GM23338 (cell line): ENCODE measurements around the gene RPL13. TPM values are rescaled to one million over a fixed set of nuclear protein-coding genes. Genes with fewer than 3 reads are reported as not detected.

Source experiments
- ATAC-seq: fragments of 200-7000 bp; cut with Tn5 transposase; 3 replicates; pipeline ENCODE4 v1.9.1; 2020
- DNase-seq: peaks from one replicate; pipeline ENCODE4 v3.0.0-alpha.2; 2015; ENCODE audit warnings: low spot score
- H2AFZ ChIP-seq: fragments of 200-600 bp; sonication (generic); 2 replicates; pipeline ENCODE4 v1.8.0; 2016; ENCODE audit warnings: antibody characterized with exemption, mild to moderate bottlenecking, moderate library complexity
- H3F3A ChIP-seq: fragments of 200-600 bp; sonication (generic); replicated peaks from 2 replicates; pipeline ENCODE4 v1.8.0; 2017; ENCODE audit warnings: antibody characterized with exemption, mixed run types, low read depth
- H3K27ac ChIP-seq: fragments of 200-600 bp; sonication (generic); 2 replicates; pipeline ENCODE4 v1.6.1; 2016; ENCODE audit warnings: low read depth
- H3K27me3 ChIP-seq: fragments of 200-600 bp; sonication (generic); 2 replicates; pipeline ENCODE4 v1.8.0; 2016; ENCODE audit warnings: mild to moderate bottlenecking, mixed run types, moderate library complexity; ENCODE audit not compliant: insufficient read depth
- H3K36me3 ChIP-seq: fragments of 200-600 bp; sonication (generic); 2 replicates; pipeline ENCODE4 v1.8.0; 2016; ENCODE audit warnings: mild to moderate bottlenecking; ENCODE audit not compliant: insufficient read depth
- H3K4me1 ChIP-seq: fragments of 200-600 bp; sonication (generic); 2 replicates; pipeline ENCODE4 v1.8.0; 2016; ENCODE audit warnings: mild to moderate bottlenecking, moderate library complexity; ENCODE audit not compliant: insufficient read depth
- H3K4me2 ChIP-seq: fragments of 200-600 bp; sonication (generic); 2 replicates; pipeline ENCODE4 v1.7.1; 2017; ENCODE audit warnings: mixed run types
- H3K4me3 ChIP-seq: fragments of 200-600 bp; sonication (generic); 2 replicates; pipeline ENCODE4 v1.6.1; 2016; ENCODE audit warnings: mixed run types
- H3K79me2 ChIP-seq: fragments of 200-600 bp; sonication (generic); replicated peaks from 2 replicates; pipeline ENCODE4 v1.8.0; 2017; ENCODE audit warnings: mild to moderate bottlenecking; ENCODE audit not compliant: insufficient read depth
- H3K9me2 ChIP-seq: fragments of 200-600 bp; sonication (generic); 2 replicates; pipeline ENCODE4 v1.8.0; 2017; ENCODE audit not compliant: insufficient read depth
- H4K20me1 ChIP-seq: fragments of 200-600 bp; sonication (generic); replicated peaks from 2 replicates; pipeline ENCODE4 v1.8.0; 2017; ENCODE audit warnings: mild to moderate bottlenecking; ENCODE audit not compliant: insufficient read depth
- H3K27ac Mint-ChIP-seq: 2 replicates; pipeline ENCODE4 v1.8.0; 2020; ENCODE audit warnings: inconsistent platforms, mild to moderate bottlenecking, moderate library complexity, mixed read lengths
- H3K27me3 Mint-ChIP-seq: 3 replicates; pipeline ENCODE4 v1.8.0; 2022; ENCODE audit warnings: low read depth, mild to moderate bottlenecking, moderate library complexity, mixed read lengths, inconsistent platforms; ENCODE audit not compliant: insufficient read depth, poor library complexity
- H3K36me3 Mint-ChIP-seq: 3 replicates; pipeline ENCODE4 v1.8.0; 2021; ENCODE audit warnings: low read depth, mild to moderate bottlenecking, inconsistent platforms, moderate library complexity, mixed read lengths
- H3K4me1 Mint-ChIP-seq: 3 replicates; pipeline ENCODE4 v1.8.0; 2020; ENCODE audit warnings: mild to moderate bottlenecking, inconsistent platforms, mixed read lengths
- H3K4me3 Mint-ChIP-seq: 3 replicates; pipeline ENCODE4 v1.8.0; 2021; ENCODE audit warnings: moderate library complexity, mild to moderate bottlenecking, inconsistent platforms, mixed read lengths
- H3K9me3 Mint-ChIP-seq: 3 replicates; pipeline ENCODE4 v1.8.0; 2020; ENCODE audit warnings: moderate library complexity, mild to moderate bottlenecking, inconsistent platforms, mixed read lengths
- CTCF ChIP-seq, 2 experiments: fragments of 200-600 bp in 1 of 2; sonication (generic) in 1 of 2; conservative IDR thresholded peaks; 2 replicates each; pipeline versions ENCODE4 v1.5.1 to v1.6.1; 2016 to 2017; ENCODE audit warnings: antibody characterized with exemption in 2 of 2, low read depth in 2 of 2, mild to moderate bottlenecking in 2 of 2, moderate library complexity in 1 of 2
- ETS1 ChIP-seq: IDR thresholded peaks from 2 replicates; pipeline ENCODE4 v1.6.1; 2016; ENCODE audit warnings: antibody characterized with exemption
- EZH2 ChIP-seq: fragments of 200-600 bp; sonication (generic); IDR thresholded peaks from one replicate; pipeline ENCODE4 v1.8.0; 2017; ENCODE audit warnings: antibody characterized with exemption, mild to moderate bottlenecking, low read depth; ENCODE audit not compliant: unreplicated experiment
- EZH2phosphoT487 ChIP-seq: fragments of 200-600 bp; sonication (generic); IDR thresholded peaks from one replicate; pipeline ENCODE4 v1.8.1; 2018; ENCODE audit warnings: antibody characterized with exemption; ENCODE audit not compliant: unreplicated experiment
- JUNB ChIP-seq: IDR thresholded peaks from one replicate; pipeline ENCODE4 v1.6.1; 2016; ENCODE audit warnings: antibody characterized with exemption; ENCODE audit not compliant: unreplicated experiment
- NANOG ChIP-seq: IDR thresholded peaks from 2 replicates; pipeline ENCODE4 v1.6.1; 2016; ENCODE audit warnings: antibody characterized with exemption, borderline replicate concordance
- POLR2AphosphoS5 ChIP-seq: IDR thresholded peaks from 2 replicates; pipeline ENCODE4 v1.6.1; 2016; ENCODE audit warnings: antibody characterized with exemption, low read depth
- STAT1 ChIP-seq: IDR thresholded peaks from one replicate; pipeline ENCODE4 v1.6.1; 2016; ENCODE audit warnings: antibody characterized with exemption; ENCODE audit not compliant: unreplicated experiment
- ZNF114 ChIP-seq: fragments of 250-450 bp; sonication (Bioruptor Pico); IDR thresholded peaks from 2 replicates; pipeline ENCODE4 v1.5.0; 2020; ENCODE audit warnings: mild to moderate bottlenecking, moderate library complexity
- ZNF331 ChIP-seq: fragments of 250-450 bp; sonication (Bioruptor Pico); IDR thresholded peaks from 2 replicates; pipeline ENCODE4 v1.5.0; 2020; ENCODE audit warnings: low read depth, mild to moderate bottlenecking, moderate library complexity
- ZNF462 ChIP-seq: fragments of 250-450 bp; sonication (Bioruptor Pico); IDR thresholded peaks from 2 replicates; pipeline ENCODE4 v1.5.0; 2020; ENCODE audit warnings: mild to moderate bottlenecking, moderate library complexity
- polyA plus RNA-seq: library from polyadenylated mRNA; unstranded; fragments of >200 nt; fragmentation: Nextera tagmentation; extraction: Ambion mirVana; gene quantifications from 2 replicates; pipeline ENCODE4 v1.2.1, GENCODE V29; 2016
- total RNA-seq: library from RNA; depleted of rRNA; stranded (reverse); fragments of >200 nt; shearing (Covaris generic); gene quantifications from 2 replicates; pipeline ENCODE4 v1.2.3, GENCODE V29; 2014
- TF ChIP-seq, protein P1 (sequence below): IDR thresholded peaks from one replicate; pipeline ENCODE4 v1.6.1; 2018; ENCODE audit warnings: antibody characterized with exemption; ENCODE audit not compliant: unreplicated experiment

Gene RPL13
- total and polyA plus RNA-seq, 2 experiments from 2014 or later = 3,489 to 3,617 TPM

DNA sequence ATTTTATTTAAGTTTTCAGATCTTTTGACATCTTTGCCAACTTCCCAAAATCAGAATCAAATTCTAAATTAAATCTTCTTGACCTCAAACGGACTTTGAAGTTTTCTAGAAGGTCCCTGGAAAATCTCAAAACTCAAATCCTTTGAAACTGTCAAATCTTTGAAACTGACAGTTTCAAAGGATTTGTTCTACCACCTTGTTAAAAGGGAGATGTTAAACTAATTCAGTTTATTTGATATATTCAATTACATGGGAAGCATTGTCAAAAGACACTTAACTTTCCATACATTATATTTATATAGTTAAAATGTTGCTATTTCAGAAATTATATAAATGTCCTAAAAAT lies 49.6 kb downstream of the RPL13 start (continued):
- TF ChIP-seq EZH2phosphoT487 = no peak

GRCh38 chr16:89612415-89613166 lies 52.1 kb downstream of the RPL13 start:
- H2AFZ ChIP-seq = no peak overlapping the region
- no peak overlapping the region for H3K4me3 ChIP-seq
- no peak overlapping the region for H3K27ac Mint-ChIP-seq
- no peak overlapping the region for H3K27ac ChIP-seq
- ATAC-seq (no peak), DNase-seq (no peak)
- H3K36me3 ChIP-seq = no peaks in the 10 kb centered on the region
- H4K20me1 ChIP-seq = no peaks in the 10 kb centered on the region
- H3K4me1 ChIP-seq = no peaks in the 10 kb centered on the region; the same call in 1 of the 2 replicates
- H3K36me3 Mint-ChIP-seq = no peaks in the 10 kb centered on the region; the same call in 2 of the 3 replicates
- H3K9me3 Mint-ChIP-seq = peaks cover 3% of the 10 kb centered on the region; the same call in 2 of the 3 replicates
- H3K27me3 Mint-ChIP-seq = peaks cover 9% of the 10 kb centered on the region
- no peaks in the 10 kb centered on the region for H3F3A ChIP-seq
- no peak overlapping the region for H3K4me2 ChIP-seq
- no peaks in the 10 kb centered on the region for H3K9me2 ChIP-seq
- H3K79me2 ChIP-seq = no peaks in the 10 kb centered on the region
- no peaks in the 10 kb centered on the region for H3K27me3 ChIP-seq
- H3K4me1 Mint-ChIP-seq = peaks cover 12% of the 10 kb centered on the region
- H3K4me3 Mint-ChIP-seq = no peak overlapping the region; the same call in 2 of the 3 replicates
- TF ChIP-seq ETS1 = no peak
- no peak for TF ChIP-seq JUNB
- TF ChIP-seq NANOG = no peak
- TF ChIP-seq EZH2phosphoT487 = no peak
- TF ChIP-seq STAT1 = no peak
- no peak for TF ChIP-seq CTCF (conservative IDR thresholded peaks at IDR 0.05; ENCODE audit: low read depth in 2 of 2)
- no peak for TF ChIP-seq EZH2
- TF ChIP-seq ZNF331 (CRISPR knock-in tag) = no peak
- no peak for TF ChIP-seq POLR2AphosphoS5
- no peak for TF ChIP-seq ZNF462 (CRISPR knock-in tag)
- TF ChIP-seq, protein P1, sequence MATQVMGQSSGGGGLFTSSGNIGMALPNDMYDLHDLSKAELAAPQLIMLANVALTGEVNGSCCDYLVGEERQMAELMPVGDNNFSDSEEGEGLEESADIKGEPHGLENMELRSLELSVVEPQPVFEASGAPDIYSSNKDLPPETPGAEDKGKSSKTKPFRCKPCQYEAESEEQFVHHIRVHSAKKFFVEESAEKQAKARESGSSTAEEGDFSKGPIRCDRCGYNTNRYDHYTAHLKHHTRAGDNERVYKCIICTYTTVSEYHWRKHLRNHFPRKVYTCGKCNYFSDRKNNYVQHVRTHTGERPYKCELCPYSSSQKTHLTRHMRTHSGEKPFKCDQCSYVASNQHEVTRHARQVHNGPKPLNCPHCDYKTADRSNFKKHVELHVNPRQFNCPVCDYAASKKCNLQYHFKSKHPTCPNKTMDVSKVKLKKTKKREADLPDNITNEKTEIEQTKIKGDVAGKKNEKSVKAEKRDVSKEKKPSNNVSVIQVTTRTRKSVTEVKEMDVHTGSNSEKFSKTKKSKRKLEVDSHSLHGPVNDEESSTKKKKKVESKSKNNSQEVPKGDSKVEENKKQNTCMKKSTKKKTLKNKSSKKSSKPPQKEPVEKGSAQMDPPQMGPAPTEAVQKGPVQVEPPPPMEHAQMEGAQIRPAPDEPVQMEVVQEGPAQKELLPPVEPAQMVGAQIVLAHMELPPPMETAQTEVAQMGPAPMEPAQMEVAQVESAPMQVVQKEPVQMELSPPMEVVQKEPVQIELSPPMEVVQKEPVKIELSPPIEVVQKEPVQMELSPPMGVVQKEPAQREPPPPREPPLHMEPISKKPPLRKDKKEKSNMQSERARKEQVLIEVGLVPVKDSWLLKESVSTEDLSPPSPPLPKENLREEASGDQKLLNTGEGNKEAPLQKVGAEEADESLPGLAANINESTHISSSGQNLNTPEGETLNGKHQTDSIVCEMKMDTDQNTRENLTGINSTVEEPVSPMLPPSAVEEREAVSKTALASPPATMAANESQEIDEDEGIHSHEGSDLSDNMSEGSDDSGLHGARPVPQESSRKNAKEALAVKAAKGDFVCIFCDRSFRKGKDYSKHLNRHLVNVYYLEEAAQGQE = no peak
- no peak for TF ChIP-seq ZNF114
